ENCODE results near the gene TSTD1. TPM values are rescaled to one million over a fixed set of nuclear protein-coding genes. Genes with fewer than 3 reads are reported as not detected.

The TSTD1 gene
- total RNA-seq, result 74.5 TPM
- 200 TPM for polyA plus RNA-seq (ENCODE audit: insufficient read depth, low read depth, low replicate concordance)
- long read RNA-seq, donor 1, transcript TSTD1-205 (2 exons, 591 nt), result minor isoform, 9 of 68 reads
- long read RNA-seq, donor 1, transcript TSTD1-203 (3 exons, 457 nt), result minor isoform, 7 of 68 reads
- long read RNA-seq, donor 1, transcript TSTD1-204 (4 exons, 593 nt), result major isoform, 37 of 68 reads
- long read RNA-seq, donor 1, partial matches to known transcripts, result 0 of 68 reads
- long read RNA-seq, donor 1, other reads (novel, unspliced or antisense), result 6 of 68 reads
- long read RNA-seq, donor 2, transcript TSTD1-203 (3 exons, 457 nt), result minor isoform, 7 of 81 reads
- long read RNA-seq, donor 2, transcript TSTD1-205 (2 exons, 591 nt), result minor isoform, 5 of 81 reads
- long read RNA-seq, donor 2, transcript TSTD1-201 (3 exons, 626 nt), result minor isoform, 6 of 81 reads
- long read RNA-seq, donor 2, transcript TSTD1-204 (4 exons, 593 nt), result major isoform, 57 of 81 reads
- long read RNA-seq, donor 2, partial matches to known transcripts, result 0 of 81 reads
- long read RNA-seq, donor 2, other reads (novel, unspliced or antisense), result 0 of 81 reads
- long read RNA-seq, donor 3, transcript TSTD1-205 (2 exons, 591 nt), result minor isoform, 7 of 132 reads
- long read RNA-seq, donor 3, transcript TSTD1-201 (3 exons, 626 nt), result minor isoform, 7 of 132 reads
- long read RNA-seq, donor 3, transcript TSTD1-203 (3 exons, 457 nt), result minor isoform, 9 of 132 reads
- long read RNA-seq, donor 3, transcript TSTD1-204 (4 exons, 593 nt), result major isoform, 65 of 132 reads
- long read RNA-seq, donor 3, partial matches to known transcripts, result 29 of 132 reads
- long read RNA-seq, donor 3, other reads (novel, unspliced or antisense), result 7 of 132 reads
- long read RNA-seq, donor 4, transcript TSTD1-204 (4 exons, 593 nt), result major isoform, 49 of 72 reads
- long read RNA-seq, donor 4, transcript TSTD1-201 (3 exons, 626 nt), result minor isoform, 6 of 72 reads
- long read RNA-seq, donor 4, transcript TSTD1-203 (3 exons, 457 nt), result minor isoform, 6 of 72 reads
- long read RNA-seq, donor 4, partial matches to known transcripts, result 0 of 72 reads
- long read RNA-seq, donor 4, other reads (novel, unspliced or antisense), result 0 of 72 reads
- long read RNA-seq, donor 5, transcript TSTD1-204 (4 exons, 593 nt), result major isoform, 5 of 6 reads
- long read RNA-seq, donor 5, partial matches to known transcripts, result 0 of 6 reads
- long read RNA-seq, donor 5, other reads (novel, unspliced or antisense), result 0 of 6 reads
- long read RNA-seq, donor 6, transcript TSTD1-205 (2 exons, 591 nt), result minor isoform, 20 of 194 reads
- long read RNA-seq, donor 6, transcript TSTD1-204 (4 exons, 593 nt), result major isoform, 130 of 194 reads
- long read RNA-seq, donor 6, transcript TSTD1-203 (3 exons, 457 nt), result minor isoform, 12 of 194 reads
- long read RNA-seq, donor 6, transcript TSTD1-206 (3 exons, 477 nt), result minor isoform, 9 of 194 reads
- long read RNA-seq, donor 6, partial matches to known transcripts, result 0 of 194 reads
- long read RNA-seq, donor 6, other reads (novel, unspliced or antisense), result 11 of 194 reads
- long read RNA-seq, donor 7, transcript TSTD1-204 (4 exons, 593 nt), result major isoform, 36 of 52 reads
- long read RNA-seq, donor 7, transcript TSTD1-203 (3 exons, 457 nt), result minor isoform, 5 of 52 reads
- long read RNA-seq, donor 7, partial matches to known transcripts, result 0 of 52 reads
- long read RNA-seq, donor 7, other reads (novel, unspliced or antisense), result 2 of 52 reads
- long read RNA-seq, donor 8, transcript TSTD1-201 (3 exons, 626 nt), result minor isoform, 11 of 86 reads
- long read RNA-seq, donor 8, transcript TSTD1-204 (4 exons, 593 nt), result major isoform, 49 of 86 reads
- long read RNA-seq, donor 8, transcript TSTD1-203 (3 exons, 457 nt), result minor isoform, 5 of 86 reads
- long read RNA-seq, donor 8, transcript TSTD1-205 (2 exons, 591 nt), result minor isoform, 6 of 86 reads
- long read RNA-seq, donor 8, partial matches to known transcripts, result 12 of 86 reads
- long read RNA-seq, donor 8, other reads (novel, unspliced or antisense), result 0 of 86 reads
- long read RNA-seq, donor 9, transcript TSTD1-204 (4 exons, 593 nt), result major isoform, 43 of 55 reads
- long read RNA-seq, donor 9, partial matches to known transcripts, result 0 of 55 reads
- long read RNA-seq, donor 9, other reads (novel, unspliced or antisense), result 0 of 55 reads
- long read RNA-seq, donor 10, transcript TSTD1-205 (2 exons, 591 nt), result minor isoform, 17 of 91 reads
- long read RNA-seq, donor 10, transcript TSTD1-206 (3 exons, 477 nt), result minor isoform, 8 of 91 reads
- long read RNA-seq, donor 10, transcript TSTD1-203 (3 exons, 457 nt), result minor isoform, 11 of 91 reads
- long read RNA-seq, donor 10, transcript TSTD1-204 (4 exons, 593 nt), result major isoform, 43 of 91 reads
- long read RNA-seq, donor 10, partial matches to known transcripts, result 0 of 91 reads
- long read RNA-seq, donor 10, other reads (novel, unspliced or antisense), result 5 of 91 reads

- Histone ChIP-seq H3K4me3 (ENCODE audit: low read length in 3 of 3) (peak within 1 kb of the TSS; percentile 60 to 74 (median 70)), H3K27me3 (ENCODE audit: control insufficient read depth, insufficient read depth, low read length) (no peaks in the 10 kb centered on the region), H3K4me1 (ENCODE audit: control insufficient read depth in 2 of 3, insufficient read depth in 2 of 3, low read depth in 1 of 3, low read length in 3 of 3) (peaks cover 0 to 5% (median 4%) of the 10 kb centered on the region in 3 donors), H3K9me3 (ENCODE audit: control insufficient read depth in 2 of 3, insufficient read depth in 1 of 3, low read length in 3 of 3) (no peaks in the 10 kb centered on the region), H3K27ac (ENCODE audit: low read depth in 2 of 2, low read length in 2 of 2) (peak within 1 kb of the TSS; percentile 40 to 43), H3K9ac (ENCODE audit: low read length in 3 of 3) (peak within 1 kb of the TSS in 2 of 3 donors; percentile 12 to 65), H3K36me3 (ENCODE audit: control insufficient read depth in 2 of 3, insufficient read depth in 3 of 3, low read length in 3 of 3) (peaks cover 10 to 35% (median 31%) of the 10 kb centered on the region in 3 donors)
- TF ChIP-seq CTCF (IDR thresholded peaks at IDR 0.05; ENCODE audit: borderline replicate concordance, extremely low read depth, insufficient read depth), result no peak
- FAIRE-seq, result no peak
- DNase-seq, result peak; percentile 81 to 90 (median 85)
- intact Hi-C loops (cut with DNase I), result no loop called here
Observed at GRCh38 chr1:161038523-161039153, at the start of gene TSTD1. TSS of gene TSTD1 (minus strand) at chr1:161038964. CDS start at chr1:161038889, 75 bp downstream.

DNA sequence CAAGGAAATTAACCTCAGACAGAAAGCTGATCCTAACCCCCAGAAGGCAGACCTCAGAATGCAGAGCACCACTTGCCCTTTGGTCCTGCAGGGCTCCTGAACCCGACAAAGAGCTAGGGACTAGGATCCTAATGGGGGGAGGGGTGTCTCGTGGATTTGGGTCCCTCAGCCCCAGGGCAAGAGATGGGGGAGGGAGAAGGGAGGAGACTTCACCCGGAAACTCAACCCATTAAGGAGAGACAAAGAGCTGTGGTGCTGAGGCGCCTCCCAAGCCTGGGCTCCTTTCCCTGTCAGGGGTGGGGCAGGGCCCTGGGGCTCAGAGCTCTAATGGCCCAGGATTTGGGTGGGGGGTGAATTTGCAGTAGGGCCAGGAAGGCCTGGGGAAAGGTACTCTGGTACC, 47.7 kb upstream of the TSTD1 start:
- peaks cover 0 to 9% (median 7%) of the 10 kb centered on the region in 3 donors for H3K4me1 ChIP-seq (ENCODE audit: control insufficient read depth in 2 of 3, insufficient read depth in 2 of 3, low read depth in 1 of 3, low read length in 3 of 3)
- no peaks in the 10 kb centered on the region for H3K36me3 ChIP-seq (ENCODE audit: control insufficient read depth in 2 of 3, insufficient read depth in 3 of 3, low read length in 3 of 3)
- H3K27ac ChIP-seq (ENCODE audit: low read depth in 2 of 2, low read length in 2 of 2), result no peak overlapping the region
- H3K9ac ChIP-seq (ENCODE audit: low read length in 3 of 3), result no peak overlapping the region
- H3K27me3 ChIP-seq (ENCODE audit: control insufficient read depth, insufficient read depth, low read length), result no peaks in the 10 kb centered on the region
- no peak overlapping the region for H3K4me3 ChIP-seq (ENCODE audit: low read length in 3 of 3)
- DNase-seq, result no peak
- no peaks in the 10 kb centered on the region for H3K9me3 ChIP-seq (ENCODE audit: control insufficient read depth in 2 of 3, insufficient read depth in 1 of 3, low read length in 3 of 3)
- no peak for FAIRE-seq
- no peak for TF ChIP-seq CTCF (IDR thresholded peaks at IDR 0.05; ENCODE audit: borderline replicate concordance, extremely low read depth, insufficient read depth)
- intact Hi-C loops (cut with DNase I), result loop anchor here (5.0 kb wide), 1 partner anchor 84 kb away; no protein-coding TSS in a partner anchor

All from kidney (tissue), 22 donors.